ENCODE measurements around the gene PDE7B. TPM values are rescaled to one million over a fixed set of nuclear protein-coding genes. Genes with fewer than 3 reads are reported as not detected.

PDE7B gene
- total and polyA plus RNA-seq, 4 donors = 0.75 to 5.2 (median 1.3) TPM

- 33% methylated on average over 3 of the region's 3 CpGs for WGBS
- Histone ChIP-seq H3K4me3 (ENCODE audit: low read depth in 1 of 3, low read length in 3 of 3) (peak overlapping the region in 2 of 3 donors; percentile 34 to 82), H3K9ac (ENCODE audit: low read depth in 1 of 2, low read length in 2 of 2) (peak overlapping the region in 1 of 2 donors; percentile 64), H3K9me3 (ENCODE audit: control insufficient read depth in 4 of 4, low read length in 3 of 4) (no peaks in the 10 kb centered on the region), H3K36me3 (ENCODE audit: control insufficient read depth in 4 of 4, insufficient read depth in 3 of 4, low read depth in 1 of 4, low read length in 3 of 4) (no peaks in the 10 kb centered on the region), H3K4me1 (ENCODE audit: control insufficient read depth in 4 of 4, insufficient read depth in 4 of 4, low read length in 3 of 4) (peaks cover 0 to 25% (median 11%) of the 10 kb centered on the region in 4 donors), H3K27me3 (ENCODE audit: control insufficient read depth in 4 of 4, insufficient read depth in 4 of 4, low read length in 3 of 4) (no peaks in the 10 kb centered on the region), H3K27ac (ENCODE audit: low read depth in 1 of 2, low read length in 2 of 2) (peak overlapping the region; percentile 75 to 80)
- TF ChIP-seq RAD21 (IDR thresholded peaks at IDR 0.05) (peak in 1 of 2 donors; percentile 42), HNF4A (conservative IDR thresholded peaks at IDR 0.05) (peak in 1 of 2 donors; percentile 31), FOXA1 (IDR thresholded peaks at IDR 0.05) (no peak), SP1 (IDR thresholded peaks at IDR 0.05) (peak; percentile 45), RXRA (IDR thresholded peaks at IDR 0.05) (peak in 1 of 2 donors; percentile 22), MAX (IDR thresholded peaks at IDR 0.05) (no peak)
- no peak for DNase-seq (ENCODE audit: low spot score)
Measured at GRCh38 chr6:135831016-135831415, 20.5 kb upstream of the PDE7B start.

GRCh38 chr6:135832166-135832565 is 19.3 kb upstream of the PDE7B start:
- Histone ChIP-seq H3K36me3 (ENCODE audit: control insufficient read depth in 4 of 4, insufficient read depth in 3 of 4, low read depth in 1 of 4, low read length in 3 of 4) (no peaks in the 10 kb centered on the region), H3K4me3 (ENCODE audit: low read depth in 1 of 3, low read length in 3 of 3) (no peak overlapping the region), H3K9me3 (ENCODE audit: control insufficient read depth in 4 of 4, low read length in 3 of 4) (no peaks in the 10 kb centered on the region), H3K27me3 (ENCODE audit: control insufficient read depth in 4 of 4, insufficient read depth in 4 of 4, low read length in 3 of 4) (no peaks in the 10 kb centered on the region), H3K4me1 (ENCODE audit: control insufficient read depth in 4 of 4, insufficient read depth in 4 of 4, low read length in 3 of 4) (peaks cover 0 to 25% (median 11%) of the 10 kb centered on the region in 4 donors), H3K27ac (ENCODE audit: low read depth in 1 of 2, low read length in 2 of 2) (peak overlapping the region in 1 of 2 donors; percentile 80), H3K9ac (ENCODE audit: low read depth in 1 of 2, low read length in 2 of 2) (no peak overlapping the region)
- 95% methylated on average over 3 of the region's 3 CpGs for WGBS
- no peak for TF ChIP-seq NR2F2 (IDR thresholded peaks at IDR 0.05)
- no peak for TF ChIP-seq TAF1 (conservative IDR thresholded peaks at IDR 0.05)
- no peak for TF ChIP-seq GABPA (IDR thresholded peaks at IDR 0.05 in 1 of 2, conservative IDR thresholded peaks at IDR 0.05 in 1 of 2)
- TF ChIP-seq FOXA1 (IDR thresholded peaks at IDR 0.05) = no peak
- no peak for TF ChIP-seq JUND (IDR thresholded peaks at IDR 0.05)
- TF ChIP-seq HNF4A (conservative IDR thresholded peaks at IDR 0.05) = no peak
- TF ChIP-seq SP1 (IDR thresholded peaks at IDR 0.05) = no peak
- no peak for TF ChIP-seq REST (IDR thresholded peaks at IDR 0.05)
- TF ChIP-seq HNF4G (IDR thresholded peaks at IDR 0.05) = no peak
- no peak for TF ChIP-seq FOXA2 (IDR thresholded peaks at IDR 0.05)
- no peak for TF ChIP-seq ZBTB33 (IDR thresholded peaks at IDR 0.05)
- no peak for TF ChIP-seq MAX (IDR thresholded peaks at IDR 0.05)
- no peak for TF ChIP-seq CTCF (IDR thresholded peaks at IDR 0.05; ENCODE audit: low read depth, low read length, missing input control)
- TF ChIP-seq YY1 (IDR thresholded peaks at IDR 0.05) = no peak
- TF ChIP-seq RXRA (IDR thresholded peaks at IDR 0.05) = no peak
- no peak for TF ChIP-seq EGR1 (IDR thresholded peaks at IDR 0.05; ENCODE audit: low read depth in 2 of 2)
- TF ChIP-seq ATF3 (IDR thresholded peaks at IDR 0.05) = no peak
- TF ChIP-seq RAD21 (IDR thresholded peaks at IDR 0.05) = no peak
- DNase-seq (ENCODE audit: low spot score) = no peak
